Neuronal stem cell (in vitro differentiated cells): ENCODE results near the gene NAALADL1.

ENCODE experiments used
- DNase-seq: peaks from one replicate; pipeline ENCODE4 v3.0.0-alpha.2; 2013; ENCODE audit warnings: low spot score
- H2AFZ ChIP-seq: one replicate; pipeline ENCODE4 v1.6.1; 2013; ENCODE audit warnings: mild to moderate bottlenecking, low read length, inconsistent platforms
- H2AK5ac ChIP-seq: 2 replicates; pipeline ENCODE4 v1.6.1; 2013; ENCODE audit warnings: low read depth, mild to moderate bottlenecking, inconsistent platforms, low read length, moderate library complexity, mixed read lengths
- H2BK120ac ChIP-seq: 2 replicates; pipeline ENCODE4 v1.6.1; 2013; ENCODE audit warnings: low read depth, mild to moderate bottlenecking, inconsistent platforms, low read length, moderate library complexity, mixed read lengths
- H2BK12ac ChIP-seq: one replicate; pipeline ENCODE4 v1.6.1; 2013; ENCODE audit warnings: low read length, inconsistent platforms
- H2BK15ac ChIP-seq: 2 replicates; pipeline ENCODE4 v1.6.1; 2013; ENCODE audit warnings: mild to moderate bottlenecking, low read length, inconsistent platforms, mixed read lengths
- H2BK5ac ChIP-seq: one replicate; pipeline ENCODE4 v1.6.1; 2013; ENCODE audit warnings: inconsistent platforms, mild to moderate bottlenecking, low read length, moderate library complexity
- H3K14ac ChIP-seq: one replicate; pipeline ENCODE4 v1.6.1; 2013; ENCODE audit warnings: low read length, inconsistent platforms
- H3K18ac ChIP-seq: 2 replicates; pipeline ENCODE4 v1.6.1; 2013; ENCODE audit warnings: low read length, inconsistent platforms
- H3K23ac ChIP-seq: 2 replicates; pipeline ENCODE4 v1.6.1; 2013; ENCODE audit warnings: low read depth, mild to moderate bottlenecking, mixed read lengths, low read length, inconsistent platforms; ENCODE audit not compliant: poor library complexity
- H3K27ac ChIP-seq: replicated peaks from 3 replicates; pipeline ENCODE4 v1.5.1; 2013; ENCODE audit warnings: low read length, inconsistent platforms
- H3K27me3 ChIP-seq, 3 experiments: 2 replicates each; pipeline ENCODE4 v1.6.1; 2013; ENCODE audit warnings: low read length in 3 of 3, mild to moderate bottlenecking in 2 of 3, inconsistent platforms in 1 of 3, low read depth in 1 of 3, mixed read lengths in 1 of 3, moderate library complexity in 1 of 3; ENCODE audit not compliant: control insufficient read depth in 3 of 3, insufficient read depth in 3 of 3
- H3K36me3 ChIP-seq, 2 donors: replicated peaks in 1 of 2; 2 replicates each; pipeline ENCODE4 v1.6.1; 2013; ENCODE audit warnings: low read length in 2 of 2; ENCODE audit not compliant: control insufficient read depth in 2 of 2, insufficient read depth in 2 of 2
- H3K4ac ChIP-seq: 2 replicates; pipeline ENCODE4 v1.6.1; 2013; ENCODE audit warnings: inconsistent platforms, mild to moderate bottlenecking, low read length, moderate library complexity
- H3K4me1 ChIP-seq, 2 donors: 1 replicate in 1 of 2; 2 replicates in 1 of 2; pipeline ENCODE4 v1.6.1; 2013; ENCODE audit warnings: low read length in 2 of 2, low read depth in 1 of 2; ENCODE audit not compliant: control insufficient read depth in 2 of 2, insufficient read depth in 1 of 2
- H3K4me2 ChIP-seq: one replicate; pipeline ENCODE4 v1.6.1; 2013; ENCODE audit warnings: mild to moderate bottlenecking, low read length, inconsistent platforms; ENCODE audit not compliant: insufficient read depth, poor library complexity, severe bottlenecking
- H3K4me3 ChIP-seq, 2 donors: 2 replicates each; pipeline ENCODE4 v1.5.1; 2013; ENCODE audit warnings: low read length in 2 of 2, mild to moderate bottlenecking in 2 of 2, inconsistent platforms in 1 of 2, moderate library complexity in 1 of 2
- H3K79me1 ChIP-seq: one replicate; pipeline ENCODE4 v1.6.1; 2013; ENCODE audit warnings: low read depth, mild to moderate bottlenecking, inconsistent platforms, low read length, moderate library complexity
- H3K9ac ChIP-seq: one replicate; pipeline ENCODE4 v1.6.1; 2013; ENCODE audit warnings: mild to moderate bottlenecking, low read depth, low read length, inconsistent platforms; ENCODE audit not compliant: poor library complexity
- H3K9me3 ChIP-seq, 2 donors: replicated peaks in 1 of 2; 2 replicates each; pipeline versions ENCODE3 to v1.6.1; 2013; ENCODE audit warnings: low read length in 2 of 2, mild to moderate bottlenecking in 2 of 2, inconsistent platforms in 1 of 2, low read depth in 1 of 2, mixed read lengths in 1 of 2, moderate library complexity in 1 of 2; ENCODE audit not compliant: control insufficient read depth in 2 of 2, insufficient read depth in 1 of 2
- H4K8ac ChIP-seq: one replicate; pipeline ENCODE4 v1.6.1; 2013; ENCODE audit warnings: low read depth, mild to moderate bottlenecking, inconsistent platforms, low read length, moderate library complexity
- H4K91ac ChIP-seq: one replicate; pipeline ENCODE4 v1.6.1; 2013; ENCODE audit warnings: low read length, low read depth, mild to moderate bottlenecking, inconsistent platforms; ENCODE audit not compliant: poor library complexity
- WGBS, 2 donors: extraction: QIAGEN DNeasy Blood & Tissue Kit; methylation state at CpG; one replicate each; pipeline ENCODE4 v1.1.7; 2013; ENCODE audit warnings: missing lambda C conversion rate in 2 of 2, mixed read lengths in 1 of 2; ENCODE audit not compliant: insufficient read length in 2 of 2, insufficient replicate concordance in 1 of 2; ENCODE audit errors: extremely low coverage in 2 of 2; 5-methylcytosine and 5-hydroxymethylcytosine counted together

Gene NAALADL1

GRCh38 chr11:65021003-65021402 lies 37.4 kb downstream of the NAALADL1 start:
- no peak overlapping the region for H2AFZ ChIP-seq
- no peak overlapping the region for H3K14ac ChIP-seq
- H3K18ac ChIP-seq, result no peak overlapping the region
- peaks cover 6% of the 10 kb centered on the region for H3K79me1 ChIP-seq
- H3K4me2 ChIP-seq, result no peak overlapping the region
- peaks cover 38 to 48% of the 10 kb centered on the region in 2 donors for H3K36me3 ChIP-seq
- no CpG with 5 or more reads among the region's 3 CpGs for WGBS, 2 donors
- H4K8ac ChIP-seq, result no peak overlapping the region
- no peak for DNase-seq
- no peak overlapping the region for H2AK5ac ChIP-seq
- H3K9me3 ChIP-seq, result peaks cover 0 to 8% of the 10 kb centered on the region in 2 donors
- no peak overlapping the region for H2BK15ac ChIP-seq
- H2BK12ac ChIP-seq, result no peak overlapping the region
- H2BK5ac ChIP-seq, result no peak overlapping the region
- H4K91ac ChIP-seq, result no peak overlapping the region
- H3K4ac ChIP-seq, result no peak overlapping the region
- H3K9ac ChIP-seq, result no peak overlapping the region
- no peak overlapping the region for H2BK120ac ChIP-seq
- no peaks in the 10 kb centered on the region for H3K27me3 ChIP-seq
- H3K23ac ChIP-seq, result no peak overlapping the region
- no peak overlapping the region for H3K27ac ChIP-seq
- H3K4me1 ChIP-seq, result no peaks in the 10 kb centered on the region
- H3K4me3 ChIP-seq, result no peak overlapping the region

- Histone ChIP-seq H3K9ac (no peak overlapping the region), H3K4ac (no peak overlapping the region), H2AFZ (no peak overlapping the region), H3K4me2 (no peak overlapping the region), H2BK5ac (no peak overlapping the region), H2BK120ac (no peak overlapping the region), H3K4me3 (no peak overlapping the region), H3K36me3 (peaks cover 38 to 48% of the 10 kb centered on the region in 2 donors), H2AK5ac (no peak overlapping the region), H3K4me1 (peaks cover 0 to 1% of the 10 kb centered on the region in 2 donors), H3K23ac (no peak overlapping the region), H3K14ac (no peak overlapping the region), H3K79me1 (peaks cover 9% of the 10 kb centered on the region), H3K9me3 (peaks cover 0 to 8% of the 10 kb centered on the region in 2 donors), H3K27me3 (no peaks in the 10 kb centered on the region), H4K8ac (no peak overlapping the region), H2BK15ac (no peak overlapping the region), H4K91ac (no peak overlapping the region), H3K18ac (no peak overlapping the region), H3K27ac (no peak overlapping the region), H2BK12ac (no peak overlapping the region)
- no CpG with 5 or more reads among the region's 7 CpGs for WGBS, 2 donors
- DNase-seq, result no peak
Observed at GRCh38 chr11:65019824-65020223, 38.5 kb downstream of the NAALADL1 start.

GRCh38 chr11:65017937-65018336 lies 40.4 kb downstream of the NAALADL1 start:
- Histone ChIP-seq H2BK5ac (no peak overlapping the region), H3K4ac (no peak overlapping the region), H3K4me1 (peaks cover 0 to 2% of the 10 kb centered on the region in 2 donors), H2AK5ac (no peak overlapping the region), H2BK15ac (no peak overlapping the region), H2BK12ac (no peak overlapping the region), H3K79me1 (peaks cover 13% of the 10 kb centered on the region), H3K9ac (no peak overlapping the region), H3K27ac (no peak overlapping the region), H3K4me2 (no peak overlapping the region), H2BK120ac (no peak overlapping the region), H2AFZ (no peak overlapping the region), H4K91ac (no peak overlapping the region), H3K14ac (peak overlapping the region; percentile 12), H3K9me3 (peaks cover 0 to 8% of the 10 kb centered on the region in 2 donors), H3K27me3 (no peaks in the 10 kb centered on the region), H3K23ac (peak overlapping the region; percentile 80), H3K18ac (no peak overlapping the region), H3K4me3 (no peak overlapping the region), H4K8ac (no peak overlapping the region), H3K36me3 (peaks cover 38 to 48% of the 10 kb centered on the region in 2 donors)
- WGBS, 2 donors, result no CpG with 5 or more reads among the region's 6 CpGs
- DNase-seq, result no peak

GRCh38 chr11:65016705-65017104 lies 41.6 kb downstream of the NAALADL1 start:
- H3K9ac ChIP-seq, result no peak overlapping the region
- H3K9me3 ChIP-seq, result peaks cover 0 to 8% of the 10 kb centered on the region in 2 donors
- H3K36me3 ChIP-seq, result peaks cover 36 to 46% of the 10 kb centered on the region in 2 donors
- H3K14ac ChIP-seq, result no peak overlapping the region
- no peak overlapping the region for H4K8ac ChIP-seq
- H3K4me1 ChIP-seq, result peaks cover 0 to 2% of the 10 kb centered on the region in 2 donors
- no peak overlapping the region for H3K4ac ChIP-seq
- peak overlapping the region in 1 of 2 donors; percentile 10 for H3K4me3 ChIP-seq
- no CpG with 5 or more reads among the region's 4 CpGs for WGBS, 2 donors
- H3K18ac ChIP-seq, result no peak overlapping the region
- H2BK5ac ChIP-seq, result no peak overlapping the region
- no peak overlapping the region for H4K91ac ChIP-seq
- H2BK15ac ChIP-seq, result no peak overlapping the region
- H2BK12ac ChIP-seq, result peak overlapping the region; percentile 7
- no peak overlapping the region for H3K4me2 ChIP-seq
- H3K23ac ChIP-seq, result no peak overlapping the region
- peaks cover 13% of the 10 kb centered on the region for H3K79me1 ChIP-seq
- no peak overlapping the region for H2AK5ac ChIP-seq
- DNase-seq, result no peak
- H2AFZ ChIP-seq, result no peak overlapping the region
- no peak overlapping the region for H3K27ac ChIP-seq
- H3K27me3 ChIP-seq, result no peaks in the 10 kb centered on the region
- no peak overlapping the region for H2BK120ac ChIP-seq
